ENCODE measurements around the gene IRX2. TPM values are rescaled to one million over a fixed set of nuclear protein-coding genes. Genes with fewer than 3 reads are reported as not detected.

IRX2 gene
- total RNA-seq, 2 donors from 2014 or later: 0.28 to 0.54 TPM

- Histone ChIP-seq H3K4me1 (ENCODE audit: control insufficient read depth in 1 of 2, low read depth in 2 of 2) (no peaks in the 10 kb centered on the region), H3K27ac (no peak overlapping the region), H3K36me3 (no peaks in the 10 kb centered on the region), H3K4me3 (no peak overlapping the region), H3K9me3 (no peaks in the 10 kb centered on the region), H3K27me3 (replicated peaks; ENCODE audit: insufficient read depth) (no peaks in the 10 kb centered on the region)
- no peak for DNase-seq (ENCODE audit: low spot score)
- TF ChIP-seq CTCF (IDR thresholded peaks at IDR 0.05): no peak
- ATAC-seq (ENCODE audit: insufficient number of reproducible peaks, low FRiP score, low read depth): no peak
These were observed 54.4 kb downstream of the IRX2 start for GRCh38 chr5:2697041-2697440.

Measured in thoracic aorta (tissue), 2 donors.